Breast epithelium (tissue), 4 donors: ENCODE data around the gene SLC25A43. TPM values are rescaled to one million over a fixed set of nuclear protein-coding genes. Genes with fewer than 3 reads are reported as not detected.

Source experiments
- DNase-seq, 2 donors: peaks; one replicate each; pipeline ENCODE4 v3.0.0-alpha.2; 2019; ENCODE audit warnings: low spot score in 2 of 2
- H3K27ac ChIP-seq, 2 donors: fragments of 200-600 bp; sonication (generic) in 1 of 2; one replicate each; pipeline ENCODE4 v1.5.1; 2016 to 2019; ENCODE audit warnings: mild to moderate bottlenecking in 1 of 2
- H3K27me3 ChIP-seq, 2 donors: fragments of 200-600 bp; sonication (generic) in 1 of 2; one replicate each; pipeline versions ENCODE4 v1.5.1 to v1.6.0; 2017 to 2019; ENCODE audit warnings: control low read depth in 1 of 2, mild to moderate bottlenecking in 1 of 2
- H3K36me3 ChIP-seq: fragments of 200-600 bp; one replicate; pipeline ENCODE4 v1.5.1; 2019
- H3K4me1 ChIP-seq, 2 donors: fragments of 200-600 bp; sonication (generic); one replicate each; pipeline ENCODE4 v1.5.1; 2016 to 2019; ENCODE audit warnings: control low read depth in 1 of 2
- H3K4me3 ChIP-seq, 3 donors: fragments of 200-600 bp; sonication (generic); 1 replicate in 2 of 3; 2 replicates in 1 of 3; pipeline ENCODE4 v1.5.1; 2016 to 2019; ENCODE audit warnings: mild to moderate bottlenecking in 3 of 3, moderate library complexity in 2 of 3
- H3K9me3 ChIP-seq, 2 donors: fragments of 200-600 bp; sonication (generic) in 1 of 2; one replicate each; pipeline ENCODE4 v1.5.1; 2016 to 2019; ENCODE audit warnings: control low read depth in 1 of 2
- CTCF ChIP-seq, 3 donors: fragments of 450-650 bp; IDR thresholded peaks; one replicate each; pipeline ENCODE4 v1.5.1; 2016 to 2017; ENCODE audit warnings: antibody characterized with exemption in 3 of 3, mild to moderate bottlenecking in 3 of 3, moderate library complexity in 3 of 3
- POLR2A ChIP-seq: fragments of 450-650 bp; IDR thresholded peaks from one replicate; pipeline ENCODE4 v1.6.1; 2016; ENCODE audit warnings: antibody characterized with exemption, mild to moderate bottlenecking, moderate library complexity
- POLR2AphosphoS5 ChIP-seq, 3 donors: sonication (generic); formaldehyde crosslinking; IDR thresholded peaks; one replicate each; pipeline ENCODE4 v1.6.1; 2017; ENCODE audit warnings: antibody characterized with exemption in 3 of 3
- intact Hi-C: fragments of 100-400 bp; cut with DNase I; formaldehyde crosslinking; loops from one replicate; pipeline ENCODE4 v1.15.1; 2023; ENCODE audit warnings: low total_unique reads
- total RNA-seq, 3 donors: library from RNA; depleted of rRNA; stranded (reverse); fragments of >200 nt; gene quantifications; one replicate each; pipeline ENCODE4 v1.1.0, GENCODE V29; 2016

The SLC25A43 gene
- total RNA-seq, 3 donors from 2014 or later, result 16.3 to 20.5 (median 19.0) TPM

GRCh38 chrX:119455264-119455663, 56.1 kb downstream of the SLC25A43 start:
- Histone ChIP-seq H3K36me3 (no peaks in the 10 kb centered on the region), H3K27me3 (no peaks in the 10 kb centered on the region), H3K4me1 (no peaks in the 10 kb centered on the region), H3K27ac (no peak overlapping the region), H3K9me3 (no peaks in the 10 kb centered on the region), H3K4me3 (no peak overlapping the region)
- TF ChIP-seq CTCF (IDR thresholded peaks at IDR 0.05) (no peak), POLR2A (no peak), POLR2AphosphoS5 (IDR thresholded peaks at IDR 0.05) (no peak)
- DNase-seq, result no peak
- intact Hi-C loops, result no loop called here

GRCh38 chrX:119459181-119459580, 60.0 kb downstream of the SLC25A43 start:
- H3K36me3 ChIP-seq, result no peaks in the 10 kb centered on the region
- DNase-seq, result no peak
- no peak overlapping the region for H3K4me3 ChIP-seq
- H3K27ac ChIP-seq, result no peak overlapping the region
- TF ChIP-seq POLR2A (no peak), POLR2AphosphoS5 (IDR thresholded peaks at IDR 0.05) (no peak), CTCF (IDR thresholded peaks at IDR 0.05) (no peak)
- no peaks in the 10 kb centered on the region for H3K27me3 ChIP-seq
- H3K9me3 ChIP-seq, result no peaks in the 10 kb centered on the region
- H3K4me1 ChIP-seq, result no peaks in the 10 kb centered on the region
- intact Hi-C loops, result no loop called here

- intact Hi-C loops, result loop anchor here (5.0 kb wide), 1 partner anchor 303 kb away; no protein-coding TSS in a partner anchor
- no peak for DNase-seq
- Histone ChIP-seq H3K4me3 (no peak overlapping the region), H3K27me3 (no peaks in the 10 kb centered on the region), H3K4me1 (no peaks in the 10 kb centered on the region), H3K27ac (no peak overlapping the region), H3K36me3 (no peaks in the 10 kb centered on the region), H3K9me3 (no peaks in the 10 kb centered on the region)
- TF ChIP-seq CTCF (IDR thresholded peaks at IDR 0.05), result no peak
Measured at GRCh38 chrX:119465555-119465954, 66.4 kb downstream of the SLC25A43 start.

GRCh38 chrX:119466970-119467369, 67.8 kb downstream of the SLC25A43 start:
- TF ChIP-seq POLR2A, result no peak
- no peak overlapping the region for H3K4me3 ChIP-seq
- H3K4me1 ChIP-seq, result no peaks in the 10 kb centered on the region
- no peak for DNase-seq
- intact Hi-C loops, result loop anchor here (5.0 kb wide), 1 partner anchor 305 kb away; no protein-coding TSS in a partner anchor
- H3K9me3 ChIP-seq, result no peaks in the 10 kb centered on the region
- no peaks in the 10 kb centered on the region for H3K36me3 ChIP-seq
- H3K27ac ChIP-seq, result no peak overlapping the region
- H3K27me3 ChIP-seq, result no peaks in the 10 kb centered on the region

- Histone ChIP-seq H3K27ac (peak overlapping the region in 1 of 2 donors; percentile 84), H3K27me3 (peaks cover 0 to 2% of the 10 kb centered on the region in 2 donors), H3K9me3 (no peaks in the 10 kb centered on the region), H3K4me1 (no peaks in the 10 kb centered on the region), H3K36me3 (no peaks in the 10 kb centered on the region), H3K4me3 (no peak overlapping the region)
- TF ChIP-seq POLR2AphosphoS5 (IDR thresholded peaks at IDR 0.05), result no peak
- TF ChIP-seq POLR2A, result no peak
- TF ChIP-seq CTCF (IDR thresholded peaks at IDR 0.05), result no peak
- no peak for DNase-seq
- intact Hi-C loops, result loop anchor here (5.0 kb wide), 1 partner anchor 305 kb away; no protein-coding TSS in a partner anchor
Measured at GRCh38 chrX:119467433-119467832, 68.3 kb downstream of the SLC25A43 start.
